ENCODE measurements around the gene KLHL2.
"Not testable (repeated sequence)": the region's sequence is repeated elsewhere in the genome, so short reads cannot be mapped to it uniquely, and the experiment has no call there.

The KLHL2 gene

GRCh38 chr4:165212647-165213046 lies 5.3 kb downstream of the KLHL2 start:
- H3K4me3 ChIP-seq (ENCODE audit: low read length in 2 of 2); H3K36me3 ChIP-seq (ENCODE audit: control insufficient read depth in 2 of 2, insufficient read depth in 2 of 2, low read length in 2 of 2); H3K27me3 ChIP-seq (ENCODE audit: control insufficient read depth in 2 of 2, insufficient read depth in 2 of 2, low read length in 2 of 2); H3K27ac ChIP-seq (ENCODE audit: low read depth in 2 of 2, low read length in 2 of 2); H3K9ac ChIP-seq (ENCODE audit: low read depth in 1 of 2, low read length in 2 of 2); H3K4me1 ChIP-seq (ENCODE audit: control insufficient read depth in 2 of 2, insufficient read depth in 2 of 2, low read length in 2 of 2); H3K9me3 ChIP-seq (ENCODE audit: control insufficient read depth in 2 of 2, low read length in 2 of 2): not testable (repeated sequence)

- H3K9me3 ChIP-seq (ENCODE audit: control insufficient read depth in 2 of 2, low read length in 2 of 2); H3K36me3 ChIP-seq (ENCODE audit: control insufficient read depth in 2 of 2, insufficient read depth in 2 of 2, low read length in 2 of 2); H3K27me3 ChIP-seq (ENCODE audit: control insufficient read depth in 2 of 2, insufficient read depth in 2 of 2, low read length in 2 of 2); H3K4me1 ChIP-seq (ENCODE audit: control insufficient read depth in 2 of 2, insufficient read depth in 2 of 2, low read length in 2 of 2); H3K4me3 ChIP-seq (ENCODE audit: low read length in 2 of 2); H3K9ac ChIP-seq (ENCODE audit: low read depth in 1 of 2, low read length in 2 of 2); H3K27ac ChIP-seq (ENCODE audit: low read depth in 2 of 2, low read length in 2 of 2): not testable (repeated sequence)
Observed at GRCh38 chr4:165213404-165213803, 6.0 kb downstream of the KLHL2 start.

- H3K4me3 ChIP-seq (ENCODE audit: low read length in 2 of 2); H3K4me1 ChIP-seq (ENCODE audit: control insufficient read depth in 2 of 2, insufficient read depth in 2 of 2, low read length in 2 of 2); H3K9ac ChIP-seq (ENCODE audit: low read depth in 1 of 2, low read length in 2 of 2); H3K9me3 ChIP-seq (ENCODE audit: control insufficient read depth in 2 of 2, low read length in 2 of 2); H3K27me3 ChIP-seq (ENCODE audit: control insufficient read depth in 2 of 2, insufficient read depth in 2 of 2, low read length in 2 of 2); H3K27ac ChIP-seq (ENCODE audit: low read depth in 2 of 2, low read length in 2 of 2); H3K36me3 ChIP-seq (ENCODE audit: control insufficient read depth in 2 of 2, insufficient read depth in 2 of 2, low read length in 2 of 2): not testable (repeated sequence)
Observed at GRCh38 chr4:165213991-165214709, 6.8 kb downstream of the KLHL2 start.

- not testable (repeated sequence) for H3K4me3 ChIP-seq (ENCODE audit: low read length in 2 of 2); H3K27me3 ChIP-seq (ENCODE audit: control insufficient read depth in 2 of 2, insufficient read depth in 2 of 2, low read length in 2 of 2); H3K9me3 ChIP-seq (ENCODE audit: control insufficient read depth in 2 of 2, low read length in 2 of 2); H3K9ac ChIP-seq (ENCODE audit: low read depth in 1 of 2, low read length in 2 of 2); H3K27ac ChIP-seq (ENCODE audit: low read depth in 2 of 2, low read length in 2 of 2); H3K36me3 ChIP-seq (ENCODE audit: control insufficient read depth in 2 of 2, insufficient read depth in 2 of 2, low read length in 2 of 2); H3K4me1 ChIP-seq (ENCODE audit: control insufficient read depth in 2 of 2, insufficient read depth in 2 of 2, low read length in 2 of 2)
Observed at GRCh38 chr4:165215034-165215751, 7.8 kb downstream of the KLHL2 start.

GRCh38 chr4:165215761-165216487 lies 8.6 kb downstream of the KLHL2 start:
- not testable (repeated sequence) for H3K4me3 ChIP-seq (ENCODE audit: low read length in 2 of 2); H3K4me1 ChIP-seq (ENCODE audit: control insufficient read depth in 2 of 2, insufficient read depth in 2 of 2, low read length in 2 of 2); H3K27me3 ChIP-seq (ENCODE audit: control insufficient read depth in 2 of 2, insufficient read depth in 2 of 2, low read length in 2 of 2); H3K9ac ChIP-seq (ENCODE audit: low read depth in 1 of 2, low read length in 2 of 2); H3K36me3 ChIP-seq (ENCODE audit: control insufficient read depth in 2 of 2, insufficient read depth in 2 of 2, low read length in 2 of 2); H3K9me3 ChIP-seq (ENCODE audit: control insufficient read depth in 2 of 2, low read length in 2 of 2); H3K27ac ChIP-seq (ENCODE audit: low read depth in 2 of 2, low read length in 2 of 2)

- Histone ChIP-seq H3K27me3 (ENCODE audit: control insufficient read depth in 2 of 2, insufficient read depth in 2 of 2, low read length in 2 of 2) (no peaks in the 10 kb centered on the region), H3K4me3 (ENCODE audit: low read length in 2 of 2) (no peak overlapping the region), H3K9ac (ENCODE audit: low read depth in 1 of 2, low read length in 2 of 2) (no peak overlapping the region), H3K27ac (ENCODE audit: low read depth in 2 of 2, low read length in 2 of 2) (no peak overlapping the region), H3K36me3 (ENCODE audit: control insufficient read depth in 2 of 2, insufficient read depth in 2 of 2, low read length in 2 of 2) (no peaks in the 10 kb centered on the region), H3K4me1 (ENCODE audit: control insufficient read depth in 2 of 2, insufficient read depth in 2 of 2, low read length in 2 of 2) (no peaks in the 10 kb centered on the region), H3K9me3 (ENCODE audit: control insufficient read depth in 2 of 2, low read length in 2 of 2) (no peaks in the 10 kb centered on the region)
Observed at GRCh38 chr4:165217325-165217724, 10.0 kb downstream of the KLHL2 start.

- not testable (repeated sequence) for H3K9me3 ChIP-seq (ENCODE audit: control insufficient read depth in 2 of 2, low read length in 2 of 2); H3K4me1 ChIP-seq (ENCODE audit: control insufficient read depth in 2 of 2, insufficient read depth in 2 of 2, low read length in 2 of 2); H3K27ac ChIP-seq (ENCODE audit: low read depth in 2 of 2, low read length in 2 of 2); H3K4me3 ChIP-seq (ENCODE audit: low read length in 2 of 2); H3K27me3 ChIP-seq (ENCODE audit: control insufficient read depth in 2 of 2, insufficient read depth in 2 of 2, low read length in 2 of 2); H3K9ac ChIP-seq (ENCODE audit: low read depth in 1 of 2, low read length in 2 of 2); H3K36me3 ChIP-seq (ENCODE audit: control insufficient read depth in 2 of 2, insufficient read depth in 2 of 2, low read length in 2 of 2)
Observed at GRCh38 chr4:165221306-165221705, 13.9 kb downstream of the KLHL2 start.

- H3K27ac ChIP-seq (ENCODE audit: low read depth in 2 of 2, low read length in 2 of 2); H3K9ac ChIP-seq (ENCODE audit: low read depth in 1 of 2, low read length in 2 of 2); H3K36me3 ChIP-seq (ENCODE audit: control insufficient read depth in 2 of 2, insufficient read depth in 2 of 2, low read length in 2 of 2); H3K4me3 ChIP-seq (ENCODE audit: low read length in 2 of 2); H3K9me3 ChIP-seq (ENCODE audit: control insufficient read depth in 2 of 2, low read length in 2 of 2); H3K4me1 ChIP-seq (ENCODE audit: control insufficient read depth in 2 of 2, insufficient read depth in 2 of 2, low read length in 2 of 2); H3K27me3 ChIP-seq (ENCODE audit: control insufficient read depth in 2 of 2, insufficient read depth in 2 of 2, low read length in 2 of 2): not testable (repeated sequence)
Observed at GRCh38 chr4:165221993-165222650, 14.8 kb downstream of the KLHL2 start.

- no peaks in the 10 kb centered on the region for H3K4me1 ChIP-seq (ENCODE audit: control insufficient read depth in 2 of 2, insufficient read depth in 2 of 2, low read length in 2 of 2)
- H3K36me3 ChIP-seq (ENCODE audit: control insufficient read depth in 2 of 2, insufficient read depth in 2 of 2, low read length in 2 of 2): no peaks in the 10 kb centered on the region
- no peaks in the 10 kb centered on the region for H3K27me3 ChIP-seq (ENCODE audit: control insufficient read depth in 2 of 2, insufficient read depth in 2 of 2, low read length in 2 of 2)
- no peak overlapping the region for H3K27ac ChIP-seq (ENCODE audit: low read depth in 2 of 2, low read length in 2 of 2)
- no peak overlapping the region for H3K9ac ChIP-seq (ENCODE audit: low read depth in 1 of 2, low read length in 2 of 2)
- H3K4me3 ChIP-seq (ENCODE audit: low read length in 2 of 2): no peak overlapping the region
- H3K9me3 ChIP-seq (ENCODE audit: control insufficient read depth in 2 of 2, low read length in 2 of 2): no peaks in the 10 kb centered on the region
Observed at GRCh38 chr4:165222651-165222994, 15.3 kb downstream of the KLHL2 start.

GRCh38 chr4:165227401-165227800 lies 20.0 kb downstream of the KLHL2 start:
- H3K36me3 ChIP-seq (ENCODE audit: control insufficient read depth in 2 of 2, insufficient read depth in 2 of 2, low read length in 2 of 2); H3K9me3 ChIP-seq (ENCODE audit: control insufficient read depth in 2 of 2, low read length in 2 of 2): not testable (repeated sequence)

More at GRCh38 chr4:165227401-165227800, 20.0 kb downstream of the KLHL2 start:
- not testable (repeated sequence) for H3K4me1 ChIP-seq (ENCODE audit: control insufficient read depth in 2 of 2, insufficient read depth in 2 of 2, low read length in 2 of 2); H3K27me3 ChIP-seq (ENCODE audit: control insufficient read depth in 2 of 2, insufficient read depth in 2 of 2, low read length in 2 of 2); H3K4me3 ChIP-seq (ENCODE audit: low read length in 2 of 2); H3K27ac ChIP-seq (ENCODE audit: low read depth in 2 of 2, low read length in 2 of 2); H3K9ac ChIP-seq (ENCODE audit: low read depth in 1 of 2, low read length in 2 of 2)
